Neural cell (in vitro differentiated cells): Measurements from ENCODE around the gene PDK2. TPM values are rescaled to one million over a fixed set of nuclear protein-coding genes. Genes with fewer than 3 reads are reported as not detected.

Experiments
- H2AFZ ChIP-seq: fragments of 200-600, 300-800 bp; sonication (generic), shearing (Covaris generic); 2 replicates; pipeline ENCODE4 v1.6.0; 2014; ENCODE audit warnings: low read depth, mild to moderate bottlenecking, antibody characterized with exemption, low read length, moderate library complexity
- H3F3A ChIP-seq: fragments of 200-600 bp; shearing (Covaris generic); 2 replicates; pipeline ENCODE4 v1.6.1; 2016; ENCODE audit warnings: mild to moderate bottlenecking, moderate library complexity, mixed read lengths, antibody characterized with exemption, low read length; ENCODE audit not compliant: insufficient read depth, poor library complexity, severe bottlenecking
- H3K27ac ChIP-seq: fragments of 200-600, 300-800 bp; sonication (generic), shearing (Covaris generic); 2 replicates; pipeline ENCODE4 v1.5.1; 2014; ENCODE audit warnings: mild to moderate bottlenecking, low read length, moderate library complexity
- H3K27me3 ChIP-seq: fragments of 300-800, 200-600 bp; sonication (generic), shearing (Covaris generic); 2 replicates; pipeline ENCODE4 v1.6.0; 2014; ENCODE audit warnings: mild to moderate bottlenecking, low read depth, low read length, moderate library complexity; ENCODE audit not compliant: insufficient read depth
- H3K36me3 ChIP-seq: fragments of 300-800, 200-600 bp; sonication (generic), shearing (Covaris generic); 2 replicates; pipeline ENCODE4 v1.5.1; 2014; ENCODE audit warnings: mild to moderate bottlenecking, antibody characterized with exemption, low read length, moderate library complexity; ENCODE audit not compliant: insufficient read depth
- H3K4me2 ChIP-seq: fragments of 300-800, 200-600 bp; sonication (generic), shearing (Covaris generic); 2 replicates; pipeline ENCODE4 v1.6.0; 2014; ENCODE audit warnings: mild to moderate bottlenecking, low read length
- H3K4me3 ChIP-seq: fragments of 300-800, 200-600 bp; sonication (generic), shearing (Covaris generic); 2 replicates; pipeline ENCODE4 v1.5.1; 2014; ENCODE audit warnings: mild to moderate bottlenecking, low read length, moderate library complexity
- H3K79me2 ChIP-seq: fragments of 200-600 bp; shearing (Covaris generic); replicated peaks from 2 replicates; pipeline ENCODE4 v1.6.0; 2014; ENCODE audit warnings: mild to moderate bottlenecking, low read length, moderate library complexity; ENCODE audit not compliant: insufficient read depth
- H3K9ac ChIP-seq: fragments of 300-800, 200-600 bp; sonication (generic), shearing (Covaris generic); 2 replicates; pipeline ENCODE4 v1.6.1; 2016; ENCODE audit warnings: mild to moderate bottlenecking, low read length, mixed read lengths
- H3K9me2 ChIP-seq: fragments of 200-600 bp; shearing (Covaris generic); 2 replicates; pipeline ENCODE4 v1.6.1; 2016; ENCODE audit warnings: mild to moderate bottlenecking, low read length, mixed read lengths; ENCODE audit not compliant: insufficient read depth
- H3K9me3 ChIP-seq: fragments of 200-600, 300-800 bp; sonication (generic), shearing (Covaris generic); 2 replicates; pipeline ENCODE4 v1.6.1; 2016; ENCODE audit warnings: mild to moderate bottlenecking, mixed run types, low read length, moderate library complexity, mixed read lengths
- H4K20me1 ChIP-seq: fragments of 200-600 bp; shearing (Covaris generic); 2 replicates; pipeline ENCODE4 v1.6.1; 2016; ENCODE audit warnings: mild to moderate bottlenecking, mixed run types; ENCODE audit not compliant: insufficient read depth
- CTCF ChIP-seq: fragments of 450-650 bp; IDR thresholded peaks from 2 replicates; pipeline ENCODE4 v1.5.1; 2014; ENCODE audit warnings: antibody characterized with exemption, mild to moderate bottlenecking, moderate library complexity; ENCODE audit not compliant: poor library complexity, severe bottlenecking
- EP300 ChIP-seq: fragments of 450-650 bp; conservative IDR thresholded peaks from 2 replicates; pipeline ENCODE4 v1.6.1; 2014; ENCODE audit warnings: antibody characterized with exemption, mild to moderate bottlenecking, moderate library complexity; ENCODE audit not compliant: poor library complexity, severe bottlenecking
- EZH2 ChIP-seq: fragments of 200-600, 300-800 bp; shearing (Covaris generic), sonication (generic); IDR thresholded peaks from 2 replicates; pipeline ENCODE4 v1.6.1; 2014; ENCODE audit warnings: antibody characterized with exemption, low read length, borderline replicate concordance, mild to moderate bottlenecking; ENCODE audit not compliant: insufficient read depth, poor library complexity, severe bottlenecking
- MXI1 ChIP-seq: fragments of 450-650 bp; conservative IDR thresholded peaks from 2 replicates; pipeline ENCODE4 v1.6.1; 2014; ENCODE audit warnings: antibody characterized with exemption, mild to moderate bottlenecking; ENCODE audit not compliant: poor library complexity, severe bottlenecking
- POLR2AphosphoS5 ChIP-seq: IDR thresholded peaks from 2 replicates; pipeline ENCODE4 v1.6.1; 2012
- RAD21 ChIP-seq: fragments of 450-650 bp; conservative IDR thresholded peaks from 2 replicates; pipeline ENCODE4 v1.6.1; 2014; ENCODE audit warnings: antibody characterized with exemption, mild to moderate bottlenecking, moderate library complexity
- REST ChIP-seq: IDR thresholded peaks from 2 replicates; pipeline ENCODE4 v1.6.1; 2012; ENCODE audit warnings: borderline replicate concordance
- SMC3 ChIP-seq: fragments of 450-650 bp; conservative IDR thresholded peaks from 2 replicates; pipeline ENCODE4 v1.6.1; 2014; ENCODE audit warnings: antibody characterized with exemption, mild to moderate bottlenecking, moderate library complexity; ENCODE audit not compliant: poor library complexity
- TAF1 ChIP-seq: IDR thresholded peaks from 2 replicates; pipeline ENCODE4 v1.6.1; 2012; ENCODE audit warnings: low read depth
- polyA plus RNA-seq: library from polyadenylated mRNA; depleted of rRNA; stranded (reverse); fragments of >200 nt; gene quantifications from 2 replicates; pipeline ENCODE4 v1.2.3, GENCODE V29; 2014

The PDK2 gene
- polyA plus RNA-seq, 1 donor from 2014 or later, result 36.2 TPM

GRCh38 chr17:50125420-50125997 lies 30.4 kb downstream of the PDK2 start:
- no peak overlapping the region for H3K27ac ChIP-seq
- H3K9me3 ChIP-seq, result no peaks in the 10 kb centered on the region
- H3F3A ChIP-seq, result no peaks in the 10 kb centered on the region
- H3K4me2 ChIP-seq, result no peak overlapping the region
- no peak overlapping the region for H2AFZ ChIP-seq
- H3K9ac ChIP-seq, result no peak overlapping the region
- H3K4me3 ChIP-seq, result no peak overlapping the region
- H3K27me3 ChIP-seq, result no peaks in the 10 kb centered on the region
- peaks cover 4% of the 10 kb centered on the region for H3K36me3 ChIP-seq
- no peaks in the 10 kb centered on the region for H4K20me1 ChIP-seq
- no peaks in the 10 kb centered on the region for H3K9me2 ChIP-seq
- peaks cover 17% of the 10 kb centered on the region for H3K79me2 ChIP-seq
- TF ChIP-seq EP300 (no peak), SMC3 (no peak), RAD21 (no peak), MXI1 (no peak), REST (no peak), CTCF (no peak), TAF1 (no peak), EZH2 (no peak), POLR2AphosphoS5 (no peak)

- H3K79me2 ChIP-seq, result peaks cover 17% of the 10 kb centered on the region
- H2AFZ ChIP-seq, result no peak overlapping the region
- peak overlapping the region; percentile 95 for H3K27ac ChIP-seq
- TF ChIP-seq REST, result no peak
- TF ChIP-seq RAD21, result no peak
- TF ChIP-seq MXI1, result no peak
- no peak for TF ChIP-seq CTCF
- TF ChIP-seq EZH2, result no peak
- no peak for TF ChIP-seq TAF1
- no peak for TF ChIP-seq SMC3
- TF ChIP-seq EP300, result no peak
- TF ChIP-seq POLR2AphosphoS5, result no peak
- H3K9ac ChIP-seq, result peak overlapping the region; percentile 99
- H3K9me3 ChIP-seq, result no peaks in the 10 kb centered on the region
- no peaks in the 10 kb centered on the region for H3F3A ChIP-seq
- no peaks in the 10 kb centered on the region for H3K27me3 ChIP-seq
- H3K36me3 ChIP-seq, result no peaks in the 10 kb centered on the region
- no peaks in the 10 kb centered on the region for H3K9me2 ChIP-seq
- peak overlapping the region; percentile 71 for H3K4me2 ChIP-seq
- peak overlapping the region; percentile 94 for H3K4me3 ChIP-seq
- no peaks in the 10 kb centered on the region for H4K20me1 ChIP-seq
Measured at GRCh38 chr17:50127697-50128361, 32.7 kb downstream of the PDK2 start.
